Forelimb muscle (tissue), 1 donor: ENCODE results near the gene ELANE. TPM values are rescaled to one million over a fixed set of nuclear protein-coding genes. Genes with fewer than 3 reads are reported as not detected.
A peak's percentile ranks its signal among the peaks of the same experiment; 100 is the strongest.
"Not testable (repeated sequence)": the region's sequence is repeated elsewhere in the genome, so short reads cannot be mapped to it uniquely, and the experiment has no call there.

ENCODE experiments used
- DNase-seq: peaks from one replicate; pipeline ENCODE4 v3.0.0-alpha.2; 2013; ENCODE audit warnings: low read depth
- polyA plus RNA-seq: library from polyadenylated mRNA; unstranded; fragments of 120-200 nt; gene quantifications from one replicate; pipeline ENCODE4 v1.2.1, GENCODE V29; 2013; ENCODE audit not compliant: insufficient read length

ELANE gene
- polyA plus RNA-seq, 1 donor: 0.40 TPM

- not testable (repeated sequence) for DNase-seq
Measured at GRCh38 chr19:878751-879561, 26.9 kb downstream of the ELANE start.

- DNase-seq: no peak
Measured at GRCh38 chr19:879711-880438, 27.8 kb downstream of the ELANE start.

- DNase-seq: no peak
Measured at GRCh38 chr19:881385-882071, 29.4 kb downstream of the ELANE start.

GRCh38 chr19:882871-883497 lies 30.9 kb downstream of the ELANE start:
- no peak for DNase-seq

GRCh38 chr19:883661-884211 lies 31.6 kb downstream of the ELANE start:
- DNase-seq: no peak

- no peak for DNase-seq
Measured at GRCh38 chr19:884420-885211, 32.5 kb downstream of the ELANE start.

- DNase-seq: no peak
Measured at GRCh38 chr19:885536-886224, 33.6 kb downstream of the ELANE start.

- DNase-seq: no peak
Measured at GRCh38 chr19:887072-887471, 35.0 kb downstream of the ELANE start.

- no peak for DNase-seq
Measured at GRCh38 chr19:887599-887998, 35.5 kb downstream of the ELANE start.

- DNase-seq: no peak
Measured at GRCh38 chr19:888581-889385, 36.7 kb downstream of the ELANE start.

GRCh38 chr19:889662-890295 lies 37.7 kb downstream of the ELANE start:
- DNase-seq: no peak

GRCh38 chr19:890831-891230 lies 38.7 kb downstream of the ELANE start:
- DNase-seq: no peak

- DNase-seq: not testable (repeated sequence)
Measured at GRCh38 chr19:891421-892200, 39.5 kb downstream of the ELANE start.

- DNase-seq: no peak
Measured at GRCh38 chr19:892243-892893, 40.3 kb downstream of the ELANE start.

- peak; percentile 89 for DNase-seq
Measured at GRCh38 chr19:892894-893689, 41.0 kb downstream of the ELANE start, which contains the start of the genes MED16 and RNU6-9. Gene MED16, minus strand, starts transcription at chr19:893187. Its CDS starts 2,056 bp downstream, at chr19:891131. Gene RNU6-9, plus strand, starts transcription at chr19:893484.

- no peak for DNase-seq
Measured at GRCh38 chr19:896434-896833, 44.3 kb downstream of the ELANE start.

- DNase-seq: no peak
Measured at GRCh38 chr19:896999-897398, 44.9 kb downstream of the ELANE start.
